Stimulated activated CD8-positive, alpha-beta memory T cell treated with anti-CD3 and anti-CD28 coated beads, Interleukin-7, amount 100 ng/mL, for 48 hours (primary cell): ENCODE results near the gene SLC20A1.
"Not testable (repeated sequence)": the region's sequence is repeated elsewhere in the genome, so short reads cannot be mapped to it uniquely, and the experiment has no call there.

Experiments used
- DNase-seq, 2 donors: peaks; one replicate each; pipeline ENCODE4 v3.0.0-alpha.2; 2020; ENCODE audit warnings: low read depth in 1 of 2; ENCODE audit errors: extremely low read depth in 1 of 2

SLC20A1 gene

DNA sequence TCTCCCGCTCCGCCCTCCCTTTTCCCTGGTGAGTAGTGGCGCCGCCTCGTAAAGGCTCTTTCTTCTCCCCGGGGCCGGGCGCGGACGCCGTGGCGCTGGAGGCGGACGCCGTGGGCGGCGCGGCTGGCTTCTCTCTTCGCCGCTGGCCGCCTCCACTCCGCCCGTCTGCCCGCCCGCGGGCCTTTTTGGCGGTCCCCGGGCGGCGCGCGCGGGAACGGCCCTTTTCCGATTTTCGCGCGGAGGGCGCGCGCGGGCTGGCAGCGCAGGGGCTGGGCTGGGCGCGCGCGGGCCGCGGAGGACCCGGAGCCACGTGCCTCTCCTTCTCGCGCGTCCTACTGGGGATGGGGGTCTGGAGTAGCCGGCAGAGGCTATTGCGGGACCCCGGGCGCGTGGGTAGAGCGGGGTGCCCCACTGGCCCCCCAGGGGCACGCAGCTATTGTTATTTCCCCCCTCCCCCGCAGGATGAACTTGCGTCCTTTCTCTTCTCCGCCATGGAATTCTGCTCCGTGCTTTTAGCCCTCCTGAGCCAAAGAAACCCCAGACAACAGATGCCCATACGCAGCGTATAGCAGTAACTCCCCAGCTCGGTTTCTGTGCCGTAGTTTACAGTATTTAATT, 472 bp downstream of the SLC20A1 start:
- peak in 1 of 2 donors; percentile 27 for DNase-seq

DNA sequence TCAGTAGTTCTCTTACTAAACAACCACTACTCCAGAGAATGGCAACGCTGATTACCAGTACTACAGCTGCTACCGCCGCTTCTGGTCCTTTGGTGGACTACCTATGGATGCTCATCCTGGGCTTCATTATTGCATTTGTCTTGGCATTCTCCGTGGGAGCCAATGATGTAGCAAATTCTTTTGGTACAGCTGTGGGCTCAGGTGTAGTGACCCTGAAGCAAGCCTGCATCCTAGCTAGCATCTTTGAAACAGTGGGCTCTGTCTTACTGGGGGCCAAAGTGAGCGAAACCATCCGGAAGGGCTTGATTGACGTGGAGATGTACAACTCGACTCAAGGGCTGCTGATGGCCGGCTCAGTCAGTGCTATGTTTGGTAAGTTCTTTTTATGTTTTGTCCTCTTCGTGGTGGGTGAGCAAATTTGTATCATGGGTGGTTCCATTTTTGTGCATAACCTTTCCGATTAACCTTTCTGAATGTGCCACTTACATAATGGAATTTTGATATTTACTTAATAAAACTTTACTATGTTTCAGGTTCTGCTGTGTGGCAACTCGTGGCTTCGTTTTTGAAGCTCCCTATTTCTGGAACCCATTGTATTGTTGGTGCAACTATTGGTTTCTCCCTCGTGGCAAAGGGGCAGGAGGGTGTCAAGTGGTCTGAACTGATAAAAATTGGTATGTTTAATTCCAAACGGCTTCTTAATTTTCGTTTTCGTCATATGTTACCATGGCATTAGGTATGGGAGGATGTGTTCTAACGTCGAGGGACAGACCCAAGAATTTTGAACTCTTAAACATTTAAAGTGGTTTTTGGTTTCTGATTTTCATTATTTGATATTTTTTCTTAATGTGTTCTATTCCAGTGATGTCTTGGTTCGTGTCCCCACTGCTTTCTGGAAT, 1.3 kb downstream of the SLC20A1 start:
- DNase-seq = no peak

DNA sequence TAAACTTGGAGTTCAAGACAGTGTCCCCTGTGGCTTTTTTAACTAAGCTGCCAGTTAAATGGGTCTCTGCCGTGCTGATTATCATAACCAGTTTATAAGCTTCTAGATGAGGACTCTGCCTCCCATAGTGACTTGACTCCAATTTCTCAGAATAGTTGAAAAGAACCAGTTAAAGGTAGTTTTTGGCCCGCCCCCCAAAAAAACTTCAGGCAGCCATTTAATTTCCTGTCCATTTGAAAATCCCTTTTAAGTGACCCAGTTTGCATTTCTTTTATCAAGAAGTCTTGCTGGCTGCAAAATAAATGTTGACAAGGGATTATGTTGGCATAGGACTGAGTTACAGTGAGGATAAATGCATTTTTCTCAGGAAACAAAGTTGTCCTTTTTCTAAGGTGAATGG, 2.3 kb downstream of the SLC20A1 start:
- DNase-seq = no peak

DNA sequence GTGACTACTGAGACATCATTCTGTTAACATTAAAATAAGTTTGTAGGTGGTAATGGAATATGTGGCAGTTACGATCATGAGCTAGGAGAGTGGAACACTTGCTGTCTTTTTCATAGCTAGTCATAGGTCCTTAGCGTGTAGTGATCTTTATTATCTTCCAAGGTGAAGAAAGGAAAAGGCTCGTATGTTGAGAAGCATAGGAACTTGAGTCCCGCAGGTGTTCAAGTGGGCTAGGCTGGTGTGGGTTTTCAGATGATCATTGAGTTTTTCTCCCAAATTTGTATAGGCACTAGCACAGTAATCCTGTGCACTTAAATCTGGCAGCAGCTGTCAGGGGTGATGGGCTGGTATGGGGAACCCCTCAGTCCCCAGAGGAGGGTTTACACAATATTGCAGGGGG, 10.9 kb downstream of the SLC20A1 start:
- no peak for DNase-seq

DNA sequence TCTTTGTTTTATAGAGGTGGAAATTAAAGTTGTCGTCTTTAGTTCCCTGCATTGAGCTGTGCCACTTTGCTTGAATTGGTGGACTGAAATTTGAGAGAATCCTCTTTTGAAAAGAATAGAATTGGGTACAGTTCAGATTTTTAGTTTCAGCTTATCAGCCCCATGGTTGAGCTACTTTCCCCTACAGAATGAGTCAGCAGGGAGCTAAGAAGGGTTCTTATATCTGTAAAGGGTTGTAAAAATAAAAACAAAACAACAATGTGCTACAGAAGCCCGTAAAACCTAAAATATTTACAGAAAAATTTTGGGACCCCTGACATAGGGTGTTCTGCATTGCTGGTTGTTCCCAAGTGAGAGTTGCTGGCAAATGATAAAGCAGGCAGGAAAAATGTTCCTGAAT, 12.6 kb downstream of the SLC20A1 start:
- no peak for DNase-seq

DNA sequence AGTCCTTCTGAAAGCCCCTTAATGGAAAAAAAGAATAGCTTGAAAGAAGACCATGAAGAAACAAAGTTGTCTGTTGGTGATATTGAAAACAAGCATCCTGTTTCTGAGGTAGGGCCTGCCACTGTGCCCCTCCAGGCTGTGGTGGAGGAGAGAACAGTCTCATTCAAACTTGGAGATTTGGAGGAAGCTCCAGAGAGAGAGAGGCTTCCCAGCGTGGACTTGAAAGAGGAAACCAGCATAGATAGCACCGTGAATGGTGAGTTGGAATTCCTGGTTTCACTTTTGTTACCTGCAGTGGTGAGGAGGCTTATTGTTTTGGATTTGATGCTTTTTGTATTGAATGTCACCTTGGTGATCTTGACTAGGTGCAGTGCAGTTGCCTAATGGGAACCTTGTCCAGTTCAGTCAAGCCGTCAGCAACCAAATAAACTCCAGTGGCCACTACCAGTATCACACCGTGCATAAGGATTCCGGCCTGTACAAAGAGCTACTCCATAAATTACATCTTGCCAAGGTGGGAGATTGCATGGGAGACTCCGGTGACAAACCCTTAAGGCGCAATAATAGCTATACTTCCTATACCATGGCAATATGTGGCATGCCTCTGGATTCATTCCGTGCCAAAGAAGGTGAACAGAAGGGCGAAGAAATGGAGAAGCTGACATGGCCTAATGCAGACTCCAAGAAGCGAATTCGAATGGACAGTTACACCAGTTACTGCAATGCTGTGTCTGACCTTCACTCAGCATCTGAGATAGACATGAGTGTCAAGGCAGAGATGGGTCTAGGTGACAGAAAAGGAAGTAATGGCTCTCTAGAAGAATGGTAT, 13.3 kb downstream of the SLC20A1 start:
- no peak for DNase-seq

DNA sequence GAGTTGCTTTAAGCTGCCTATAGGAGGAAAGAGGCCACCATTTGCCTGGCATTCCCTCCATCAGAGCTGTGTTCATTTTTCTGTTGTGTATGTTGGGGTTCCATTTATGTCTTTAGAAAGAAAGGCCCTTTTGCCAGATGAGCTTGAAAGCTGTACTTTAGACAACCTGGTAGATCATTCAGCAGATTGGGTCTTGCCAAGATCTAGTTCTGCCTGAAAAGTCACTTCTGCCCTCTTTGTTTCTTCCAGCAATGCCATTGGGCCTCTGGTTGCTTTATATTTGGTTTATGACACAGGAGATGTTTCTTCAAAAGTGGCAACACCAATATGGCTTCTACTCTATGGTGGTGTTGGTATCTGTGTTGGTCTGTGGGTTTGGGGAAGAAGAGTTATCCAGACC, 14.4 kb downstream of the SLC20A1 start:
- DNase-seq = no peak

DNA sequence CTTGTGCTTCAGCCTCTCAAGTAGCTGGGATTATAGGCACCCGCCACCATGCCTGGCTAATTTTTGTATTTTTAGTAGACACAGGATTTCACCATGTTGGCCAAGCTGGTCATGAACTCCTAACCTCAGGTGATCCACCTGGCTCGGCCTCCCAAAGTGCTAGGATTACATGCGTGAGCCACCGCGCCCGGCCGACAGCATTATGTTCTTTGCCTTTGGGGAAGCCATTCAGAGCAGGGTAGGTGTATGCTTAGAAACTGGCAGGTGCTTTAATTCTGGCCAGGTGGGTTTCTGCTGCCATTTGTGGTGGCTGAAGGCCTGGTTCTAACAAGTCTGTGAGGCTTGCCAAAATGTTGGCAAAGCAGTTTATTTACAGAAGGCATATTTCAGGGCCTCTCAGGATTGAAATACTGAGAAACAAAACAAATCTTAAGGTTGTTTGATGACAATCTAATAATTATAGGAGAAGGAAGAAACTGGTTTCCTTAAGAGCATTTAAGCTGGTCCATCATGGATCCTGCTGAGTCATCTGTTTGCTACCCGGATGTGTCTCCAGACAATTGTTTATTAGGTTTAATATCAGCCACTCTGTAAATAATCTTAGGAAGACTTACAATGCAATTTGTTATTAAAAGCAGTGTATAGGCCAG, 16.0 kb downstream of the SLC20A1 start:
- no peak for DNase-seq

DNA sequence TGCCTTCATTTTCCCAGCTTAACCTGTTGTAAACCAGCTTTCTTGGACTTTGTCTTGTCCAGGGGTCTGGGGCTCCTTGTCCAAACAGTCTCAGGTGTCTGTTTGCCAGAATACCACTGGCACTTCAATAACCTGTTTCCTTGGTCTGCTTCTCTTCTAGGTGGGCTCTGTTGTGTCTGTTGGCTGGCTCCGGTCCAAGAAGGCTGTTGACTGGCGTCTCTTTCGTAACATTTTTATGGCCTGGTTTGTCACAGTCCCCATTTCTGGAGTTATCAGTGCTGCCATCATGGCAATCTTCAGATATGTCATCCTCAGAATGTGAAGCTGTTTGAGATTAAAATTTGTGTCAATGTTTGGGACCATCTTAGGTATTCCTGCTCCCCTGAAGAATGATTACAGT, 17.0 kb downstream of the SLC20A1 start:
- DNase-seq = no peak

DNA sequence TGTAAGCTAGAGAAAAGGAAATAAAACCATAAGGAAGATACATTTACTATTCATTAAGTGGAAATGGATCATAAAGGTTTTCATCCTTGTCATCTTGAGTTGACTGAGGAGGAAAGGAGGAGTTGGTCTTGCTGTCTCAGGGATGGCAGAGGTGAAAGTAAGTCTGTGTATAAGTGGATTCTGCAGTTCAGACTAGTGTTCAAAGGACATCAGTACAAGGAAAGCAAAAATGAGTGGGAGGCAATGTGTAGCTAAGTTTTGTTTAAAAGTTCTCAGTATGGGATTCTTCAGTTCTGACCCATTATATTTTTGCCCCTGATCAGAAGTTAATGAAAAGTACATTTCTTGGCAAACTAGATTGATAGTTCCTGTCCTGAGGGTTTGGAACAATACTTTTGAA, 18.9 kb downstream of the SLC20A1 start:
- no peak for DNase-seq

DNA sequence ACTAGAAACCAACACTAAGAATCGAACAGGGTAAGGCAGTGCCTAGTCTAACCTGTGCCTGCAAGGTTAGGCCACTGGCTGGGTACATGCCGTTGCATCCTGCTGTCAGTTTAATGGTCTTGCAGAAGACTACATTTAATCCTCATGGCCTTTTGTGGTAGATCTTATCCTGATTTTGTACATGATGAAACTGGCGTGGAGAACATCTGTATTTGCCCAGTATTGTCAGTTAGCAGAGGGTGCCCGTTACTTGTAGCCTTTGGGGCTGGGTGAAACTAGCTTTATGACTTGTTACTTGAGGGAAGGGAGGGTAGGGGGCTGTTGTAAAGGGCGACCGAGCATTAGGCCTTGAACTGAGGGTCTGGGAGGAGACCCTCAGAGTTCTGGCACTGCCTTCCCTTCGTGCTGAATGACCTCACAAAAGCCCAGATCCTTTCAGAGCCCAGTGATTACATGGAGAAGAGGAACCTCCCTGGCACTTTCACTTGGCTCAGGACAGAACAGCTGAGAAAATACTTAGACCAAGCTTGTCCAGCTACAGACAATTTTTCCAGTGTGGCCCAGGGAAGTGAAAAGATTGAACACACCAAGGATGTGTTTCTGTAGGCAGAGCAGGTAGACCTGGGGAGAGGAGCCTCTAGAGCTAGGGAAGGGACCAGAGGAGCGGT, 19.5 kb downstream of the SLC20A1 start:
- no peak for DNase-seq

DNA sequence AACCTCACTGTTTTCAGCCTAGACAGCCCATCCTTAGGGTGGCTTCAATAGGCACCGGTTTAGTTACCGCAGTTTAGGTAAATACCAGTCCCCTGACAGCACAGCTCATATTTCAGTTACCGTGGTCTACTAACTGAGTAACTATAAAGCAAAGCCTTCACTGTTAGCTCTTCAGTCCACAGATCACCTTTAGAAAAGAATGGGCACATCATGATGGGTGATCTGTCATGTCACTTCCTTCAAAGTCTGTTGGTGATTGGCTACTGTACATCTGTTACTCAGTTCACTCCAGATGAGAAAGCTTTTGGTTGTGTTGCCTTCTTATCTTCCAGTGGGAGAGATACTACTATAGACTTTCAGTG, 21.0 kb downstream of the SLC20A1 start:
- DNase-seq = no peak

DNA sequence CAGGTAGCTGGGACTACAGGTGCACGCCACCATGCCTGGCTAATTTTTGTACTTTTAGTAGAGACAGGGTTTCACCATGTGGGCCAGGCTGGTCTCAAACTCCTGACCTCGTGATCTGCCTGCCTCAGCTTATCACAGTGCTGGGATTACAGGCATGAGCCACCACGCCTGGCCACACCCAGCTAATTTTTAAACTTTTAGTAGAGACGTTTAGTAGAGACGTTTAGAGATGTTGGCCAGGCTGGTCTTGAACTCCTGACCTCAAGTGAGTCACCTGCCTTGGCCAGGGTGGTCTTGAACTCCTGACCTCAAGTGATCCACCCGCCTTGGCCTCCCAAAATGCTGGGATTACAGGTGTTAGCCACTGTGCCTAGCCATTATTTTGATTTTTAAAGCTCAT, 21.8 kb downstream of the SLC20A1 start:
- not testable (repeated sequence) for DNase-seq

DNA sequence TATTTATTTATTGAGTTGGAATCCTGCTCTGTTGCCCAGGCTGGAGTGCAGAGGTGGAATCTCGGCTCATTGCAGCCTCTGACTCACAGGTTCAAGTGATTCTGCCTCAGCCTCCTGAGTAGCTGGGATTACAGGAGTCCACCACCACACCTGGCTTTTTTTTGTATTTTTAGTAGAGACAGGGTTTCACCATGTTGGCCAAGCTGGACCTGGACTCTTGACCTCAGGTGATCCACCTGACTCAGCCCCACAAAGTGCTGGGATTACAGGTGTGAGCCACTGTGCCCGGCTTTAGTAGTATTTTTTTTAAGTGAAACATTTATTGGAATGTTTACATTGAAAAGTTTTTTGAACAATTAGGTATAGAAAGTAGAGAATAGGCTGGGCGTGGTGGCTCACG, 23.9 kb downstream of the SLC20A1 start:
- DNase-seq = no peak

DNA sequence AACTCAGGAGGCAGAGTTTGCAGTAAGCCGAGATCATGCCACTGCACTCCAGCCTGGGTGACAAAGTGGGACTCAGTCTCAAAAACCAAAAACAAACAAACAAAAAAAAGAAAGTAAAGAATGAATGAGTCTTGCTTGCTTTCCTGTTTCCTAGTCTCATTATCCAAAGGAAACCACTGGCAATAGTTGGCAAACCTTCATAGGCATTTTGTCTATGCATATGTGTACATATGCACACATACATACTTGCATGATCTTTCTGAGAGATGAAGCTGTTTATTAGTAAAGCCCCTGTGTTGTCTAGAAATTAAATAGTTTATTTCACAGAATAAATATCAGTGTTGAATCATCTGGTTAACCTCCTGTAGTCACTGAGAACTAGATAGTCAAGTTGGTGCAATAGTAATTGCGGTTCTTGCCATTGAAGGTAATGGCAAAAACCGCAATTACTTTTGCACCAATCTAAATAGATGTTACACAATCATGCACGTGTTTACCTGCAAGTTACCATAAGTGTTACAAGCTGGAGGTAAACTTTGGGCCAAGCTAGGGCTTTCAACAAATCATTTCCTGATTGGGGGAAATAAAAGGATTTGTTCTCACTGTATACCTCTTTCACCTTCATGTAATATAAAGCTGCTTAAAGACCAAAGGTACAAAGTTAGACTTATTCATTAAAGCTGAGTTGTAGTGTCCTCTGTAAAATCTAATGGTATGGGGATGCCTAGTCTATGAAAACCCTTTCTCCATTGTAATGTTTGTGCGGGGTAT, 24.7 kb downstream of the SLC20A1 start:
- DNase-seq = no peak

DNA sequence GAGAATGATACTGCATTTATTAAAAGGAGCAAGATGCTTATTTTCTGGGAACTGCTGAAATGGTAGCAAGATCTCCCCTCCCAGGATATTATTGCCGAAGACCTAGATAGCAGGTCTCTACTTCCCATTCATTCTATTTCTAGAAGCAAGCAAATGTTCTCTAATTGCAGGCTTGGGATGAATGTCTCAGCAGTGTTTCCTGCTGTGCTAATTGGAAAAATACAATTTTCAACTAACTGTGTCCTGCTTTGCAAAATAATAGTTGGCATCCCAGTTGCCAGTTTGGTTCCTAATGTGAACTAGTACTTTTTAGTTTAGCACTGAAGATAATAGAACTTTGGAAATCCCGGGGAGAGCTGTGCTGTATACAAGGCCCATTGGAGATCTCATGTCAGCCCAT, 26.1 kb downstream of the SLC20A1 start:
- DNase-seq = no peak

DNA sequence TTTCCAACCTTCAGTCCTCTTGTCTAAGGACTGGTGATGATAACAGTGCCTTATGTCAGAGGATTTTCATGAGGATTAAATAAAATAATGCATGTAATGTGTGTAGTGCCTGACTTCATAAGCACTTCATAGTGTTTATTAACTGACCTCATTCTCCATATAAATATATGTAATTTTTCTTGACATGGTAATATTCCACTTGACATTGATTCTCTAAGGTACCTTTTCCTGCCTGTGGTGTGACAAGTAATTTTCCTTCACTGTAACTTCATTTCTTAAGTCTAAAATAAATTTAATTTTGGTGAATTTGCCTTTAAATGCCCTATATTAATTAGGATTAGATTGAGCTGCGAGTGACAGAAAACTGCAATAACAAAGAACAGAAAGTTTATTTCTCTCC, 27.3 kb downstream of the SLC20A1 start:
- DNase-seq = no peak

DNA sequence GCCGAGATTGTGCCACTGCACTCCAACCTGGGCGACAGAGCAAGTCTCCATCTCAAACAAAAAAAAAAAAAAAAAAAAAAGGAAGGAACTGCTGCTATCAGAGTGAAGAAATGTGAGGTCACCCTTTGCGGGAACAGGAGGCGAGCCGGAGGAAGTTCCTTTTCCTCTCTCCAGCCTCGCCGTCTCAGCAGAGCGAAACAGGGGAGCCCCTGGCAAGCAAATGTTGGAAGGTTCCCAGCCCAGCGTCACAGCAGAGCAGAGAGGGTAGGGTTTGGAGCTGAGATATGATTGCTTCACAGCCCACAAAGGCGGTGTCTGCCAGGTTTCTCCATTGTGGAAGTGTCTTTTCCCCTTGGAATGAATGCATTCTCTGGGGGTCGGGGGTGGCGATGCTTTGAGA, 28.5 kb downstream of the SLC20A1 start:
- no peak for DNase-seq

DNA sequence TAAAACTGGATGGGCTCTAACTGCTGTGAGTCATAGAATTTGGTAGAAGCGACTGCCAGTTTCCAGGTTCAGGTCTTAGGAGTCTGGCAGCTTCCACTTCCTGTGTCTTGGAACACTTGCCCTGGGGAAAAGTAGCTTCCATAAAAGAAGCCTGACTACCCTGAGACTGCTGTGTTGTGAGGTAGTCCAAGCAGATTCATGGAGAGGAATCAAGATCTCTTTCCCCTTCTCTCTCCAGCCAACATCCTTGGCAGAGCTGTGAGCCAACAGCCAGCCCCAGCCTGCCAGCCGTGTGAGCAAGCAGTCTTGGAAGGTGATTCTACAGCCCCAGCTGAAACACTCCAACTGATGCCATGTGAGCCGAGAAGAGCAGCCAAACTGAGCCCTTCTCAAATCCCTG, 33.7 kb downstream of the SLC20A1 start:
- no peak for DNase-seq

DNA sequence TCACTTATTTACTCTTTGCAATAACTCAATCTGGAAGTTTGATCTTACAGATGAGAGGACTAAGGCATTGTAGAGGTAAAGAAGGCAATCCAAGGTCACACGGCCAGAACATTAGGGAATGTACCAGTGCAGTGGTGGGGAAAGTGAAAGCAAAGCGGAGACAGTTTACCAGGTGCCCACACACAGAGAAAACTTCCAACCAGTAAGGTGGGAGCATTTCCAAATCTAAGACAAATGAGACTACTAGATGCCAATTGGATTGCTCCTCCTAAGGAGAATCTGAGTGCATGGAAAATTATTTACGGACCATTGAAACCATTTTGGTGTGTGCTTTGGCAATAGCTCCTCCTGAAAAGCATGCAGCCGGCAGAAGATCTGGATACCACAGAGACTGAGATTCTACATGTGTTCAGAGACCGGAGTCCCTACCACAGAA, 34.9 kb downstream of the SLC20A1 start:
- no peak for DNase-seq
